NCI-H526 treated with DMSO at 0.1 percent for 48 hours (cell line): Measurements from ENCODE around the gene SLC6A6.

Experiments
- DNase-seq: peaks from one replicate; lab custom pipeline; 2025; lab: John Stamatoyannopoulos, UW

SLC6A6 gene

DNA sequence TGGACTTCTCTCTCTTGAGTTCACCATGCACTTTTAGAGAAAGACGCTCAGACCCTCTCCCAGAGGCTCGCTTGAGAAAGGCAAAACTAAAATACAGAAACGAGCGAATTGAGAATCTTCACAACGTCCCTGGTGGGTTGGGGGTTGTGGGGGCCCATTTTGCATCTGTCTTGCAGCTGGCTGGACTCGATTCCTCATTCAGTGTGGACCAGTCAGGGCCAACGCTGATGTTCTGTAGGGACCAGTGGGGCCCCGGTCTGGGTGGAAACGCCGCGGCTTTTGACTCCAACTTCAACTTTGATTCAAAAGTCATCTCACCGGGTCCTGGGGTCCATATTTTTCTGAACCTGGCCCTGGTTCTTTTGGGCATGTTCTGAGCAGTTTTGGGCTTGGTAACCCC is 68.1 kb downstream of the SLC6A6 start:
- no peak for DNase-seq

DNA sequence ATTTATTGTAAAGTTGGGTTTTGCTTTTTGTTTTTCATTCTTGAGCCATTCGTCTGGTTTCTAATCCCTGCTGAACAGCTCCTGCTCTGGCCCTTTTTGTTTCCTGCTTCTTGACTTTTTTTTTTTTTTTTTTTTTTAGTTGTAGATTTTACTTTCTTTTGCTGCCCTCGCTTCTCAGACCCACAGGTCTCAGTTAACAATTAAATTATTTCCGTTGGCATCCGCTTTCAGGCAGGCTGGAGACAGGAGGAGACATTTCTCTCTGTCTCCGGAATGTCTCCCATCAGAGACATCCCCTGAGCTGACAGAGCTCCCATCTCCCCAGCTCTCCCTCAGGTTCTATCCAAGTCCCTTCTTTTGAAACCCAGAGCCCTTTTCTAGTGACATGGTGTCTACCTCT is 68.6 kb downstream of the SLC6A6 start:
- DNase-seq, result no peak

DNA sequence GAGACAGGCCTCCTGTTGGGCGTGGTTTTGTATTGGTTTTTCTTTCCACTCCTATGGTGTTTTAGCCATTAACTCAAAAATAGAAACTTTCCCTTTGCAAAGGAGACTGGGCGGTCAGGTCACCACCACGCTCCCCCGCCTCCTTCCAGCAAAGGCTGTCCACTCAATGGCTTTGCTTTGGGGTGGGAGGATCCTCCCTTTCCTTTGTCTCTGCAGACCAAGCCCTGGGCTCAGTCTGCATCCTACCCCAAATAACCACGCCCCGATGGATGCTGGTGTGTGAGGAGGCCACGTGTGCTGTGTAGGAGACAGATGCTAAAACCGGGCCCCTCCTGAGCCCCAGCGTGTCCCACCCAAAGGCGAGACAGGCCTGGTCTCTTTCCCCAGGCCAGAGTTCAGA is 69.3 kb downstream of the SLC6A6 start:
- no peak for DNase-seq

DNA sequence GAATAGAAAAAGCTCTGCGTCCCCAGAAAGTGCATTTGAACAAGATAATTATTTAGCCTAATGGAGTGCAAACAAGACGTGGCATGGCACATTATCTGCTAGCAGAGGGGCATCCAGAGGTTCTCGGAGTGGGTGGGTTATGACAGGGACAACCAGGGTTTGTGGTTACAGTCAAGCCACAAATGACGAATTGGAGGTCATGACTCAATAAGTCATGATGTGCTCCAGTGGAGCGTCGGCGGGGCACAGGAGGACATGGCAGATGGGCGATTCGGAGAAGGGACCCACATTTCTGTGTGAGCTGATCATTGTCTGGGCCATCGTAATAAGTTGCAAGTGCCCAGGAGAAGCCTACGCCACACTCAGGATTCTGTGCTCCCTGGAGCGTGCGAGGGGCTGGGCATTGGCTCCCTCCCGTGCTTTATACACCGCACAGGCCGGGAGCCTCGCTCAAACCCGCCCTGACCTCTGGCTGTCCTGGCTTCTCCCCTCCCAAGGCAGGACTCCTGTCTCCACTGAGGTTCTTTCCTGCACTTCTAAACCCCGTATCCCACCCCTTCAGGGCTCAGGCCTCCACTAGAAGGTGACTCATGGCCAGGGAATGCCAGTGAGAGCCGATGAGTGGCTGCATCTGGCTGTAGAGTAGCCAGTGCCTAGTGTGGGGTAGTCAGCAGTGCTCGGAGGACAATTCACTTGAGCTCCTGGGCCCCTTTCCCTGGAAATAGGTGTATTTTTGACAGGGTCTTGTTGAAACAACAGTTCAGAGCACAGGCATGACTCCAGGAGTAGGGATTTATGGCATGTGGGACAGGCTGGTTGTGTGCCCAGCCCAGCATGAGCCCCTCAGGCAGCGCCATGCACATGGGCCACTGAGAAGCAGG is 70.3 kb downstream of the SLC6A6 start:
- DNase-seq, result no peak

DNA sequence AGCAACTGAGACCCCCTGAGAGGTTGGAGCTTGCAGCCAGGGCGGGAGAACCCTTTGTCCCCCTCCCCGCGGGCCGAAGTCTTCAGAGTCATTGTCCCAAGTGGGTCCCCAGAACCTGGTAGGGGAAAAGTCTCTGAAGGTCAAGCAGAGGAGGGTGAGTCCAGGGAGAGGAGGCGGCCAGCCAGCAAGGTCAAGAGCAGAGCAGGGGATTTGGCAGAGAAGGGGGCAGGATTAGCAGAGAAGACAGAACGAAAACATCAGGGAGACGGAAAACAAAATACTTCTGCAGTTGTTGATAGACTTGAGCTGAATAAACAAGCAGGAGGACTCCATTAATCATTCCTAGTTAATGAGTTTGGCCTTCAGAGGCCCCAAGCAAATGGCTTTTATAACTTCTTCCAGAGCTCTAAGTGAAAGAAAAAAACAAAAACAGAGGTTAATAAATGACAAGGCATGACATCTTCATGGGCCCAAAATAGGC is 71.0 kb downstream of the SLC6A6 start:
- DNase-seq, result no peak

DNA sequence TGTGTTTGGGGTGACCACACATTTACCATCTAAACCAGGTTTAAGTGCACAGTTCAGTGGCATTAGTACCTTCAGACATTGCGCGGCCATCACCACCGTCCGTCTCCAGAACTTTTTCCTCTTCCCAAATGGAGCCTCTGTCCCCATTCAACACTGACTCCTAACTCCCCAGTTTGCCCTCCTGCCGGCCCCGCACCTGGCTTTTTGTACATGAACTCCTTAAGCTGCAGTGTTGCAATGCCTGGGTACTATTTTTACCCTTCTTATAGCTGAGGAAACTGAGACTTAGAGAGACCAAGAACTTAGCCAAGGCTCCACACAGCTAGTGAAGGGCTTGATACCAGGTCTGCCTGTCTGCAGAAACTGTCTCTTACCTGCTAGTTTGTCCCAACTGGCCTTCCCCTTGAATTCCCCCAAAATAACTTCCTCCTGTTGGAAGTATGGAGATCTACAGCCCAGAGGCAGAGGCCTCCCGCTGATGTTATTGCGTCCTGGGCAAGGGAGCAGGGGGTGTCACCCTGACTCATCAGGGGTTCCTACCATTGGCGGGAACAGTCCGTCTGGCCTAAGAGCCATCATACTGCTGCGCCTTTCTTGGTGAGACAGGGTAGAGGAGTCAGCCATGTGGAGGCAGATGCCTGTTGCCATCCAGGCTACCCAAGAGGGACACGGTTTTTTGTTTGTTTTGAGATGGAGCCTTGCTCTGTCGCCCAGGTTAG is 72.1 kb downstream of the SLC6A6 start:
- no peak for DNase-seq

DNA sequence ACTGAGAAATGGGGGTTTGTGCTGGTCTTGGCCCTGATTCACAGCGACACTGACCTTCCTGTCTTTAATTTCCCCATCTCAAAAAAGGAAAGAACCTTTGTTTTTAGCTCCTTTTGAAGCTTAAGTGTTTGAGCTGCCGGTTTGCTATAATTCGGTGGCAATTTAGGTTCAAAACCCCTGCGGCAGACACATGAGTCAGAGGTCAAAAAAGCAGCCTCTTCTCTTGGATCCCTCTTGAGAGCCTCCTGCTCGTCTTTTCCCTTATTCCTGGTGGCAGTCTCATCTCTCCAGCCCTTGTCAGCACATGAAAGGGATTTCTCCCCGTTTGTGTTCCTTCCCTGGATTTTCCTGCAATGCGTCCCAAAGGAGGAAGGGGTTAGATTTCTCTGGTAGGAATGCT is 73.2 kb downstream of the SLC6A6 start:
- DNase-seq, result no peak

DNA sequence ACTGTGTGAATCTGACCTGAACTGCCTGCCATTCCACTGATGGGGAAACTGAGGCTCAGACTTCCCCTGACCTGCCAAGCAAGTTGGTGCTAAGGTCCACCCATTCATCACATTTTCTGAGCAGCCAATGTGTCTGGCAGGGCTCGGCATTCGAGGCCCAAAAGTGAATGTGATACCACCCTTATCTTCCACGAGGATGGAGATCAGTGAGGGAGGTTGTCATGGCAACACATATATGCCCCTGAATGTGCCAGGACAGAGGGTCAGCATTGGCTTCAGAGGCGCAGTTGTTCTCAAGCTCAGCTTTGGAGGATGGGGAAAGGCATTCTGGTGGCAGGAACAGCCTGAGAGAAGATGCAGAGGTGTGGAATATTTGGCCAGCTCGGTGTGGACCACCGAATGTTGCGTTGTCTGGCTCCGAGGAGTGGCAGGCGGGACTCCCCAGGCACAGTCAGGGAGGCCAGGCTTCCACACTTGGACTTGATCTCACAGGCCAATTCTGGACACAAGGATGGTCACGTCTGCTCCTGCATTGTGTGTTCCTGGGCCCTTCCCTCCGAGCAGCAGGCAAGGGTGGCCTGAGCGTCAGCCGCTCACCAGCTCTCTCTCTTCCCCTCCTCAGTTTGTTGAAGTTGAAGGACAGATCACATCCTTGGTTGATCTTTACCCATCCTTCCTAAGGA is 74.3 kb downstream of the SLC6A6 start:
- no peak for DNase-seq

DNA sequence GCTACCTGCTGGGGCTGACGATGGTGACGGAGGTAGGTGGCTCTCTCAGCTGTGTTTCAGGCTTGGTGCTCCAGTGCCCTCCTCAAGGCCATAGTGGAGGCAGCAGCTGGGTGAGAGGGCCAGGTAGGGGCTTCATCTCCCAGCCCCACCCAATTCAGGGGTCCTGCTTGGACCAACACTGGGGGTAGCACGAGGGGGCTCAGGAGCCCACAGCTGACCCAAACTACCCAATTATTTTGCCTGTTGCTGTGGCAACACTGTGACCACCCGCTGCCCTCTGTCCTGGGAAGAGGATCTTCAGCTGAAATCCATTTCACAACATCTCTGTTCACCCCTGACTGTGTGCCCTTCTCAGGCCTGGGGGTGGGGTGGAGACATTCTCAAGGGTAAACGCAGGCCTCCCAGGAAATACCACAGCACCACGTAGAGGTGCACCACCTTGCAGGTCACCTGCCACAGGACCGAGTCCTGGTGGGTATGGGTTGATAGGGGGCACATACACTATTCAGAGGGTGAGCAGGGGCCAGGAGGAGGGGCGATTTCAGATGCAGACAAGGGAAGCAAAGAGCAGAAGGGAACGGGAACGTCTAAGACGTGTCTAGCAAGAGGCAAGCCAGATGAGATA is 75.0 kb downstream of the SLC6A6 start:
- no peak for DNase-seq

- no peak for DNase-seq
Measured at GRCh38 chr3:14478956-14479550, 76.6 kb downstream of the SLC6A6 start.

DNA sequence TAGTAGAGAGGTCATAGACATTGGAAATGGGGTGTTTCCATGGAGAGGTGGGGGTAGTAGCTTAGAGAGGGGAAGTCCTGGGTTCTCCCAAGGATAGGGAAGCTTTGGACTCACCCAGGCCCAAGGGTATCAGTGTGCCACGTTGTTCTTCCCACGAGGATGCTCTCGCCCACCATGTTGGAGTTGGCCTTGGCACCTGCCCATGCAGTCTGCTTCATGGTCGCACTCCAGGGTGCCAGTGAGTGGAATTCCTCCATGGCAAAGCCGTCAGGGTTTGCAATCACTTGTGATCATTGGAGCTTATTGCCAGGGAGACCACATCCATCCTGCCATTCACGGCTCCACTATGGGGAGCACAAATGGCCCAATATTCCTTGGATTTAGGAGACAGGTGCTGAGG is 77.2 kb downstream of the SLC6A6 start:
- DNase-seq, result no peak

GRCh38 chr3:14480207-14481017 is 78.0 kb downstream of the SLC6A6 start:
- no peak for DNase-seq

GRCh38 chr3:14481018-14481645 is 78.7 kb downstream of the SLC6A6 start:
- no peak for DNase-seq

GRCh38 chr3:14481646-14482036 is 79.2 kb downstream of the SLC6A6 start:
- DNase-seq, result no peak

GRCh38 chr3:14482271-14482721 is 79.9 kb downstream of the SLC6A6 start:
- DNase-seq, result no peak

GRCh38 chr3:14483286-14483685 is 80.9 kb downstream of the SLC6A6 start:
- no peak for DNase-seq

- DNase-seq, result no peak
Measured at GRCh38 chr3:14484741-14485140, 82.3 kb downstream of the SLC6A6 start.

- DNase-seq, result no peak
Measured at GRCh38 chr3:14485981-14486380, 83.6 kb downstream of the SLC6A6 start.

DNA sequence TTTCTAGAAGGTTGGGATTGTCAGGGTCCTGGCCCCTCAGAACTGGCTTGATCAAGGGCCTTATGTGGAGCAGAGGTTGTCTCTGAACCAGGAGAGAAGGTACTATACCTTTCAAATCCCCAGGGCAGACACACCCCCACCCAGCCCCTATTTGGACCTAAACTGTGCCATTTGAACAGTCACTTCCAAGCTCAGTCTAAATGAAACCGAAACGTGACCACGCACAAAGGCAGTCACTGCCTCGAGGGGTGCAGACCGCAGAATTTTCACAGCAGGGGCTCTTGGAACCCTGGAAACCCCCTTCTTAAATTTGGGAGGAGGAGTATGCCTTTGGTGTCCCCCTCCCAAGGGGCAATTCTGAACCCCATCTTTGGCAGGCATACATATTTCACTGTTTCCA is 84.1 kb downstream of the SLC6A6 start:
- no peak for DNase-seq

DNA sequence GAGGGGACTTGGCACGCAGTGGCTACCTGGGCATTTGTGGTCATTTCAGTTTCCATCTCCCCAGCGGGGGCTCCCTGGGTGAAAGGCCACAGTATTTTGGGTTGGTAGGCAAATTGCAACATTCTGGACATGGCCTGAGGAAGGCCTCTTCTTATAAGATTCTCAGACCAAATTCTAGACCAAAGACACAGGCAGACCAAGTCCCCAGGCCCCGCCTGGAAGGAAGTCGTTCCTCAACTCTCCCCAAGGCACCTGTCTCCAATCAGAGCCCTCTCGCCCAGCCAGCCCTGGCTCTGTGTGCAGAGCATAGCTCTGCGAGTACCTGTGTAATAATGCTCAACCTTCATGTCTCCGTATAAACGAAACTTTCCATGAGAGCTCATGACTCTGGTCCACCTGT is 84.7 kb downstream of the SLC6A6 start:
- DNase-seq, result no peak
